Thymus (tissue), 11 donors: Measurements from ENCODE around the gene ZNRF1. TPM values are rescaled to one million over a fixed set of nuclear protein-coding genes. Genes with fewer than 3 reads are reported as not detected.
A peak's percentile ranks its signal among the peaks of the same experiment; 100 is the strongest.

ENCODE experiments used
- DNase-seq, 9 donors: peaks; one replicate each; pipeline ENCODE4 v3.0.0-alpha.2; 2013; ENCODE audit warnings: low spot score in 9 of 9, low read depth in 6 of 9, missing footprints in 1 of 9
- H3K27ac ChIP-seq, 2 donors: one replicate each; pipeline ENCODE4 v1.5.1; 2013; ENCODE audit warnings: control low read depth in 1 of 2, low read depth in 1 of 2, low read length in 1 of 2, mild to moderate bottlenecking in 1 of 2, moderate library complexity in 1 of 2
- H3K27me3 ChIP-seq, 2 donors: one replicate each; pipeline ENCODE4 v1.5.1; 2013; ENCODE audit warnings: low read length in 1 of 2; ENCODE audit not compliant: control insufficient read depth in 2 of 2, insufficient read depth in 1 of 2
- H3K36me3 ChIP-seq, 2 donors: one replicate each; pipeline ENCODE4 v1.5.1; 2013; ENCODE audit warnings: low read length in 1 of 2, mild to moderate bottlenecking in 1 of 2, moderate library complexity in 1 of 2; ENCODE audit not compliant: control insufficient read depth in 2 of 2, insufficient read depth in 2 of 2
- H3K4me1 ChIP-seq, 2 donors: one replicate each; pipeline ENCODE4 v1.5.1; 2013; ENCODE audit warnings: low read length in 2 of 2; ENCODE audit not compliant: control insufficient read depth in 2 of 2, insufficient read depth in 2 of 2
- H3K4me3 ChIP-seq, 2 donors: one replicate each; pipeline ENCODE4 v1.5.1; 2013; ENCODE audit warnings: low read length in 2 of 2, control low read depth in 1 of 2, mild to moderate bottlenecking in 1 of 2
- H3K9me3 ChIP-seq, 2 donors: one replicate each; pipeline ENCODE4 v1.5.1; 2013; ENCODE audit warnings: low read length in 1 of 2, mild to moderate bottlenecking in 1 of 2; ENCODE audit not compliant: control insufficient read depth in 2 of 2, insufficient read depth in 1 of 2
- WGBS: extraction: QIAGEN DNeasy Blood & Tissue Kit; methylation state at CpG from one replicate; pipeline ENCODE4 v1.1.7; 2013; 5-methylcytosine and 5-hydroxymethylcytosine counted together
- polyA plus RNA-seq: library from polyadenylated mRNA; stranded (reverse); fragments of 200-250 nt; gene quantifications from one replicate; pipeline ENCODE4 v1.2.3, GENCODE V29; 2013
- total RNA-seq: library from RNA; stranded (reverse); fragments of 120-200 nt; gene quantifications from one replicate; pipeline ENCODE4 v1.2.4, GENCODE V29; 2013
- donor health status: healthy.

ZNRF1 gene
- total and polyA plus RNA-seq, 2 donors, result 26.6 to 39.6 TPM

- no peaks in the 10 kb centered on the region for H3K27me3 ChIP-seq
- DNase-seq, result peak in 1 of 9 donors; percentile 34
- peak overlapping the region; percentile 26 to 54 for H3K27ac ChIP-seq
- H3K4me1 ChIP-seq, result peaks cover 12 to 21% of the 10 kb centered on the region in 2 donors
- H3K36me3 ChIP-seq, result peaks cover 0 to 9% of the 10 kb centered on the region in 2 donors
- no peak overlapping the region for H3K4me3 ChIP-seq
- 93% methylated on average over 2 of the region's 2 CpGs for WGBS
- H3K9me3 ChIP-seq, result no peaks in the 10 kb centered on the region
Observed at GRCh38 chr16:75043175-75043895, 44.5 kb downstream of the ZNRF1 start.

DNA sequence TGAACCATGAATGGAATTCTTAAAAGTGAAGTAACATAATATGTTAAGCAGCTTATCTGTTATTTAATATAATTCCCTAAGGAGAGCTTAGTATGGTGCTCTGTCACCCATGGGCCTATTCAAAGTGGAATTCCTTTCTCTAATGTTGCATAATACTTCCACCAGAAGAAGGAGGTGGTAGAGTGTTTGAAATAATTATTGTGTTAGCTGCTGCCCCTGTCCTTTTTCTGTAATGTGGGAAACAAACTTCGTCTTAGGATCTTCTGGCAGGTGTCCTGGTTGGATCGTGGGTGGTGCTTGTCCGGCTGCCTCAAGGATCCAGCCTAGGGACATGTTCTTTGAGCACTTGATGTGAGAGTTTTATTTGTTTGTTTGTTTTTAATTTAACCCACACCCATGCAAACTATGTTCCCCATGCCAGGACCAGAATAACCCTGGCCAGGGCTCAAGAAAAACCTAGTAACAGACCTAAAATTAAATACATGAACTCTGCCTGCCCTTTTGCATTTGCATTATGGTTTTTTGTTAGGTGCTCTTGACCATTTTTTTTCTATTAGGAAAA is 46.1 kb downstream of the ZNRF1 start:
- peak overlapping the region in 1 of 2 donors; percentile 2 for H3K27ac ChIP-seq
- peaks cover 0 to 13% of the 10 kb centered on the region in 2 donors for H3K36me3 ChIP-seq
- DNase-seq, result no peak
- H3K9me3 ChIP-seq, result peaks cover 0 to 11% of the 10 kb centered on the region in 2 donors
- 90% methylated on average over 3 of the region's 3 CpGs for WGBS
- no peaks in the 10 kb centered on the region for H3K27me3 ChIP-seq
- no peak overlapping the region for H3K4me3 ChIP-seq
- peaks cover 12 to 19% of the 10 kb centered on the region in 2 donors for H3K4me1 ChIP-seq

DNA sequence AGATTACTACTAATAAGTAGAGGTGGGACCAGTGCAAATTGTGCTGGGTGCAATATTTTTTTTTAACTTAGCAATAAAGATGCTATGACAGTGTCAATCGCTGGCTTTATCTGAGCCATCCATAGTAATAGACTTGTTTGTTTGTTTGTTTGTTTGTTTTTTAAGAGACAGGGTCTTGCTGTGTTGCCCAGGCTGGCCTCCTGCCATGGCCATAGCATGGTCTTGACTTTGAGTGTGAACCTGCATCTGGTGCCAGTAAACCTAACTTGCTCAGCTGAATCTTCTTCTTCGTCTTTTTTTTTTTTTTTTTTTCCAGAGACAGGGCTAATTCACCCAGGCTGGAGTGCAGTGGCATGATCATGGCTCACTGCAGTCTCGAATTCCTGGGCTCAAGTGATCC is 46.6 kb downstream of the ZNRF1 start:
- Histone ChIP-seq H3K4me1 (peaks cover 12 to 19% of the 10 kb centered on the region in 2 donors), H3K4me3 (no peak overlapping the region), H3K27me3 (no peaks in the 10 kb centered on the region), H3K27ac (no peak overlapping the region), H3K36me3 (peaks cover 0 to 11% of the 10 kb centered on the region in 2 donors), H3K9me3 (peaks cover 0 to 11% of the 10 kb centered on the region in 2 donors)
- WGBS, result 91% methylated on average over 3 of the region's 3 CpGs
- no peak for DNase-seq

DNA sequence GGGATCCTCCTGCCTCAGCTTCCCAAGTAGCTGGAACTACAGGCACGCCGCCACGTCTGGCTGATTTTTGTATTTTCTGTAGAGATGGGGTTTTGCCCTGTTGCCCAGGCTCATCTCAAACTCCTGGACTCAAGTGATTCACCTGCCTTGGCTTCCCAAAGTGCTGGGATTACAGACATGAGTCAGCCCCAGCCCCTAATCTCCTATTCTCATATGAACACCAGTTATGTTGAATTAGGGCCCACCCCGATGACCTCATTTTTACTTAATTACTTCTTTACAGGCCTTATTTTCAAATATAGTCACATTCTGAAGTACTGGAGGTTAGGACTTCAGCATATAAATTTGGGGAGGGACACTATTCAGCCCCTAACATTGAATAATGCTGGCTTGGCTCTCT is 49.2 kb downstream of the ZNRF1 start:
- over 99% methylated on average over 4 of the region's 4 CpGs for WGBS
- Histone ChIP-seq H3K27me3 (no peaks in the 10 kb centered on the region), H3K4me3 (no peak overlapping the region), H3K27ac (no peak overlapping the region), H3K36me3 (peaks cover 0 to 4% of the 10 kb centered on the region in 2 donors), H3K4me1 (peaks cover 12 to 18% of the 10 kb centered on the region in 2 donors), H3K9me3 (peaks cover 0 to 11% of the 10 kb centered on the region in 2 donors)
- no peak for DNase-seq

GRCh38 chr16:75048530-75048929 is 49.7 kb downstream of the ZNRF1 start:
- H3K27ac ChIP-seq, result no peak overlapping the region
- no peaks in the 10 kb centered on the region for H3K27me3 ChIP-seq
- WGBS, result 94% methylated on average over 8 of the region's 8 CpGs
- peaks cover 13 to 18% of the 10 kb centered on the region in 2 donors for H3K4me1 ChIP-seq
- H3K36me3 ChIP-seq, result peaks cover 0 to 4% of the 10 kb centered on the region in 2 donors
- no peak for DNase-seq
- H3K9me3 ChIP-seq, result peaks cover 0 to 11% of the 10 kb centered on the region in 2 donors
- no peak overlapping the region for H3K4me3 ChIP-seq

- Histone ChIP-seq H3K36me3 (peaks cover 15 to 19% of the 10 kb centered on the region in 2 donors), H3K27ac (peak overlapping the region; percentile 2 to 54), H3K4me3 (no peak overlapping the region), H3K9me3 (peaks cover 0 to 11% of the 10 kb centered on the region in 2 donors), H3K4me1 (peaks cover 21 to 26% of the 10 kb centered on the region in 2 donors), H3K27me3 (no peaks in the 10 kb centered on the region)
- no peak for DNase-seq
- 92% methylated on average over 6 of the region's 6 CpGs for WGBS
Observed at GRCh38 chr16:75052481-75053202, 53.8 kb downstream of the ZNRF1 start.

DNA sequence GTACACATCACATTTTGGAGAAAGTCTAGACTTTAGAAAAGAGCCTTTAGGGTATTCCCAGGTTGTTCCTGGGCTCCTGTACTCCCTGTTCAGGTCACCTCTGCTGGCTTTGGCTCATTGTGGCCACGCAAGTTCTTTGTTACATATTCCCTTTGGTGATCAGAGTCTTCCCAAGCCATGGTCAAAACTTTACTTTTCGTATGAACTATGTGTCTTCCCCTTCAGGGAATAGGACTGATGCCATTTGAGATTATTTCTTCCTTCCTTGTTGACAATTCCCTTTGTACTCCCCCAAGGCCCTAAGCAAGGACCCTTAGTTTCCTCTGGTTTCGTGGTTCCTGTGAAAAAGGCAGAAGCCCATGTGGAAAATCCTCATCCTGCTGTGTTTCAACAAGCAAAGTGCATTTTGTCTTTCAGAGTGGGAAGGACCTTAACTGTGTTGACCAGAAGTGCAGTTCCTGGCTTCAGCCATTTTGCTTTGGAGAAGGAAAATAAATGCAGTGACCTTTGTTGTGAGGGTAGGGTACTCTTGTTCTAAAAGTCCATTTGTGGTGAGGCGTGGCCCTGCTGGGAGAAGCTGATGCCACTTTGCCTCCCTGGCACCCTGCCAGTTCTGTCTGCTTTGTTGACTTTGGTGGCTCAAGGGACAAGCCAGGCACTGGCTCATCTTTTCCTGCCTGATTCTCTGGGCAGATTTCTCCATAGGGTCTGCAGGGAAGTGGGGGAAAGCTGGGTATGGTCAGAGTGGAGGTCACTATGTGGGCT is 55.1 kb downstream of the ZNRF1 start:
- Histone ChIP-seq H3K4me1 (peaks cover 28 to 35% of the 10 kb centered on the region in 2 donors), H3K9me3 (peaks cover 0 to 5% of the 10 kb centered on the region in 2 donors), H3K4me3 (no peak overlapping the region), H3K27me3 (no peaks in the 10 kb centered on the region), H3K36me3 (peaks cover 15 to 23% of the 10 kb centered on the region in 2 donors), H3K27ac (peak overlapping the region in 1 of 2 donors; percentile 52)
- peak in 1 of 9 donors; percentile 29 for DNase-seq
- whole genome bisulfite sequencing, result 85% methylated on average over 4 of the region's 4 CpGs

DNA sequence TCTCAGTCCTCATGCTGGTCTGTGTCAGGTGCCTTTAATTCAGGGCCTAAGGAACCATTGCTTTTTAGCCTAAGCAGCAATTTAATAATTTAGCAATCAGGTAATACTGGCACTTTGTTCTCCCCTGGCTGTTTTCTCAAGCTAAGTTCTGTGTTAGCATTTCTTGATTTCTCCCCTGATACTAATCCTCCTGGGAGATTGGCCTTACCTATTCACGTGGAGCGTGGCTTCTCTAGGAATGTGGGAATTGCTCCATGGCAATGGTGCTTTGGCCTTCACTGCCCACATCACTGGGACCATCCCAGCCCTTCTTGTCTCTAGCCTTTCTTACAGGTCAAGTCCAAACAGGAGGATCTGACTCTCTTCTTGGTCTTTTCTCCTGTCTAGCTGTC is 55.7 kb downstream of the ZNRF1 start:
- Histone ChIP-seq H3K36me3 (peaks cover 15 to 21% of the 10 kb centered on the region in 2 donors), H3K27ac (peak overlapping the region in 1 of 2 donors; percentile 9), H3K9me3 (no peaks in the 10 kb centered on the region), H3K4me3 (no peak overlapping the region), H3K27me3 (no peaks in the 10 kb centered on the region), H3K4me1 (peaks cover 33 to 40% of the 10 kb centered on the region in 2 donors)
- 95% methylated on average over 2 of the region's 2 CpGs for WGBS
- DNase-seq, result no peak
